Stimulated activated CD4-positive, alpha-beta T cell treated with anti-CD3 and anti-CD28 coated beads, Interleukin-1b, Interleukin-23, amount 100 ng/mL, for 1 hour (primary cell): Measurements from ENCODE around the gene CA11.
"Not testable (repeated sequence)": the region's sequence is repeated elsewhere in the genome, so short reads cannot be mapped to it uniquely, and the experiment has no call there.

ENCODE experiments used
- DNase-seq, 2 donors: peaks; one replicate each; pipeline ENCODE4 v3.0.0-alpha.2; 2020; ENCODE audit warnings: low read depth in 2 of 2

The CA11 gene

GRCh38 chr19:48642862-48643261 lies 3.1 kb downstream of the CA11 start:
- no peak for DNase-seq

- no peak for DNase-seq
Measured at GRCh38 chr19:48641850-48642249, 4.1 kb downstream of the CA11 start.

- DNase-seq: no peak
Measured at GRCh38 chr19:48639483-48640375, 6.3 kb downstream of the CA11 start.

GRCh38 chr19:48638831-48639381 lies 7.1 kb downstream of the CA11 start:
- DNase-seq: no peak

GRCh38 chr19:48637948-48638830 lies 7.8 kb downstream of the CA11 start:
- DNase-seq: peak in 1 of 2 donors; percentile 78

GRCh38 chr19:48637449-48637947 lies 8.5 kb downstream of the CA11 start:
- DNase-seq: peak; percentile 98 to 100

GRCh38 chr19:48636859-48637448 lies 9.0 kb downstream of the CA11 start, which contains the start of gene DBP:
Gene DBP (minus strand): TSS chr19:48637379. CDS start chr19:48636994, 385 bp downstream.
- DNase-seq: no peak

- DNase-seq: no peak
Measured at GRCh38 chr19:48635966-48636858, 9.8 kb downstream of the CA11 start.

GRCh38 chr19:48635263-48635965 lies 10.6 kb downstream of the CA11 start:
- peak; percentile 42 to 59 for DNase-seq

GRCh38 chr19:48634424-48635262 lies 11.3 kb downstream of the CA11 start:
- DNase-seq: peak; percentile 78 to 90

- DNase-seq: no peak
Measured at GRCh38 chr19:48634036-48634342, 12.0 kb downstream of the CA11 start.

- no peak for DNase-seq
Measured at GRCh38 chr19:48633148-48634035, 12.6 kb downstream of the CA11 start.

- DNase-seq: no peak
Measured at GRCh38 chr19:48632692-48633147, 13.3 kb downstream of the CA11 start.

GRCh38 chr19:48632286-48632685 lies 13.7 kb downstream of the CA11 start:
- not testable (repeated sequence) for DNase-seq

GRCh38 chr19:48631225-48631624 lies 14.8 kb downstream of the CA11 start:
- no peak for DNase-seq

- no peak for DNase-seq
Measured at GRCh38 chr19:48630296-48631063, 15.5 kb downstream of the CA11 start.

GRCh38 chr19:48629599-48630295 lies 16.2 kb downstream of the CA11 start:
- DNase-seq: no peak
